ENCODE data around the gene ZNF90.
A peak's percentile ranks its signal among the peaks of the same experiment; 100 is the strongest.
"Not testable (repeated sequence)": the region's sequence is repeated elsewhere in the genome, so short reads cannot be mapped to it uniquely, and the experiment has no call there.

The ZNF90 gene

DNA sequence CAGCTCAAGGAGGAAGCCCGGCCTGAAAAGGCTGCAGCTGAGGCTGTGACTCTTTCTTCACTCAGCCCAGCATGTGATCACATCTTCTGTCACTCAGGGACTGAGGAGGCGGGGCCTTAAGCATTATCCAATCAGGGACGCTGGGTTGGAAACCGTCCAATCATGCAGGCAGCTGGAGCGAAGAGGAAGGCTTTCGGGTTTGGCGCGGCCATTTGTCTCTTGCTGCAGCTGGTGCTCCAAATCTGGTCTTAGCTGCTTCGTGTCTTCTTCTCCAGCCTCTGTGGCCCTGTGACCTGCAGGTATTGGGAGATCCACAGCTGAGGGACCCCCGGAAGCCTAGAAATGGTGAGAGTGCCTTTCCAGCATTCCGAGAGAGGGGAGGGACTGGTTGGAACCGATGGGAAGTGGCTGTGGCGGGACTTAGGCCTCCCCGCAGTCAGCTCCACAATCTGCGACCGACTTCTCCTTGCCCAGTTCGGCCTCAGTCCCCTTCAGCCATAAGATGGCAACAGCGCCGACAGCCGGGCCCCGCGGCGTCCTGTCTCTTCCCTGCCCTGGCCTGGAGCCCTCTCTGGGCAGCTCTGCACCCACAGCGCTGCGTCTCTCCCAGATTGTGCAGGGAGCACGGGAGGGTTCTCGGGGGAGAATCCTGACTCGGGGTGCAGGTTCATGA lies at the start of gene ZNF90:
ZNF90 (plus strand) TSS at position 210 of the 673 bp plus-strand sequence; CDS start at position 343, 133 bp downstream.
- DNase-seq, result no peak

DNA sequence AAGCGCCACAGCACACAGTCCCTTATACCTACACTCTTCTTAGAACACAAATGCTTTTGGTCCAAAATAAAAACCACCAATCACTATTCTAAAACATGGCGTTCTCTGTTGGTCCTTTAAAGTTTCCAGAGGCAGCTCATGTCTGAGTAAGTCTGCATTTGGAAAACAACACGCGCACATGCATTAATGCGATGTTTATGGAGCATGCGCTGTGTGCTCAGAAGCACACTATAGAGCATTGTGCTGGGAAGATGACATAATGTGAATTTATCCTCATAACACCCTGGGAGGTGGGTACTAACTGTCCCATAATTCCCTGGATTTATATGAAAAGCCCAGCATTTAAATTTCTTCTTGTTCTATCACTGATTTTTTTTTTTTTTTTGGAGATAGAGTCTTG lies 49.2 kb upstream of the ZNF90 start:
- DNase-seq, result no peak

DNA sequence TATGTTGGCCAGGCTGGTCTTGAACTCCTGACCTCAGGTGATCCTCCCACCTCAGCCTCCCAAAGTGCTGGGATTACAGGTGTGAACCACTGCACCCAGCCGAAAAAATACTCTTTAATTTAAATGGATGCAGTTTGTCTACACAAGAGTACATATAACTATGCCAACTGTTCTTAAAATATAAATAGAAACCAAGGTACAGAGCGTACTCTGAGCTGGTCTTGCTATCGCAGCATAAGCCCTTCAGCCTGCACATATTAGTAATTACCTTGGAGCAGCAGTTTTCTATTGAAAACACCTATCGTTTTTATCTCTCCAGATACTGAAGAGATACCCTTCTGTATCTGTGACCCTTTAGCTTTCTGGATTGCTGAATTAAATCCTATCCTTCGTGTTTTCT lies 41.9 kb upstream of the ZNF90 start:
- DNase-seq, result no peak

DNA sequence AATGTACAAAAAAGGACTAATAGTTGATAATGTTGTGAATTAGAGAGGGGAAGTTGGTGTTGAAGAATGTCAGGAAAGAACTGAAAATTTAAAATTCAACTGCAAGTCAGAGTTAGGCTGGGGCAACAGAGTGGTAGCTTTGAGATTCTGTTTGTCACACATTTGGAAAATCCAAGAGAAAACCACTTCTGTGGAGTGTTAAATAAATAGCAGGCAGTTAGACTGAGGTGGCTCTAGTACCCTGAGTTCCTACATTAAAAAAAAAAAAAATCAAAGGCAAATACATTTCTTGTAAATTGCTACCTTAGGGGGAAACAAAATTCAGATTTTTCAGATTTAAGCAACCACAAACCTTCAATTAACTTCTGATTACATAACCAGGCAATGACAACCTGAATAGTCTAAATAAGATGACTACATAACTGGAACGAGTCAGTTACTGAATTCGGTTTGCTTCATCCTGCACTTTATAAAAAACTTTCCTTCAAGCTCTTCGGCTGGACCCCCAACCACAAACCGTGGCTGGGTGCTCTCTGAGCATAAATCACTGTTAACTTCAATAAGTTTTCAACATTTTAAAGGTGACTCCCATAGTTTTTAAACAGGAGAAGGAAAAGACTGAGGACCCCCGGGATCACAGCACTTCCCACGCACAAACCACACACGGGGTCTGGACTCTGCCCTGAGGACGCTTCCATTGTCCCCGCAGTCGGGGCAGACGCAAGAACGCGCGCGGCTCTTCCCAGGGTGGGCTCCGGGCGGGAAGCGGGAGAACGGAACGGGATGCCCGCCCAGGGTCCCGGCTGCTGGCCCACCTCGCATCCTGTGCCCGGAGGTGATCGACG lies 39.2 kb upstream of the ZNF90 start:
- DNase-seq, result no peak

DNA sequence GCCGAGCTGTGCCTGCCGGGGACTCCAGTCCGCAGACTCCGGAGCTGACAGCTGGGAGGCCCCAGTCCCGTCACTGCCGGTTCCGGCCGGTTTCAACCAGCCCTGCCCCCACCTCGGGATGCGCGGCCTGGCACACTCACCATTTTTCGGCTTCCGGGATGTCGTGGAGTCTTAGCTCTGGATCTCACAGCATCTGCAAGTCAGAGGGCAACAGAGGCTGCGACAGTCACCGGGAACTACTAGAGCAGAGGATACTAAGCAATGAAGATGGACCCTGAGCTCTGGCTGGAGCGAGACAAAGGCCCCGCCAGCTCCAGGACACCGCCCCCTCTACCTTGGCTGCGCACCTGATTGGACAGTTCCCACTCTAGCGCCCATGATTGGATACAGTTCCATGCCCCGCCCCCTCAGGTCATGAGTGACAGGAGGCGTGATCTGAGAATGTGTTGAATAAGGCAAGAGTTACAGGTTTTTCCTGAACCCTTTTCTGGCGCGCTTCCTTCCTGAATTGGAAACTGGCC lies 38.5 kb upstream of the ZNF90 start, which contains the start of gene ZNF682:
ZNF682 (minus strand) TSS at position 303 of the 521 bp plus-strand sequence; CDS start at position 143, 160 bp downstream.
- peak; percentile 41 to 74 for DNase-seq

DNA sequence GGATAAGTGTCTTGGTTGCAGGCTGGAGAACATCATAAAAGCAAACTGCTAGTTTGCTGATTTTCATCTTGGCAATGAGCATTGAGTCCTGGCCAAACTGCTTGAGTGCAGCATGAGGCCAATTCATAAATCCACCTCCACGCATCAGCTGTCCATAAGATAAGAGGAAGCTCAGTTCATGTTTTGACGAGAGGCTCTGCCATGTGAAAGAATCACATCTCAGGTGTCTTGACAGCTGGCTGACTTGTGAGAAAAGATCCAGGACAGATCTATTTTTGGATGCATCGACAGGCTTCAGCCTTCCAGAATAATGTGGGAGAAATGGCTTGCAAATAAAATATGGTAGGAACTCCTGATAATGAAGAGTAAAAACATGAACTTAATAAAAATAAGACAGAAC lies 33.1 kb upstream of the ZNF90 start:
- DNase-seq, result no peak

DNA sequence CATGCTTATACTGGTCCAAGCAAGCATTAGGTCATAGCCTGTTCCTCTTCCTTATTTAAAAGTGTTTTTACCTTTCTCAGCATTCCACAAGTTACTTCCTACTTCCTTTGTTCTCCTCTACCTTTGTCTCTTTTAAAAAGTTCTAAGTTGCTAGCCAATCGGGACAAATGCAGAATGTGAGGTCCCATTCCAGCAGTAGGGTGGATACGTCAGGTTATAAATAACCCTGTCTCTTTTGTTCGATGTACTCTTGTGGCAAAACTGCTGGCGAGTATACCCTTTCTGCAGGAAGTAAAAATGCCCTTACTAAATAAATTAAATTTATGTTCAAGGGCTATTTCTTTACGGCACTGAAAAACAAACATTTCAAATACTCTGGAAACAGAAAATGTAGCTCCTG lies 32.1 kb upstream of the ZNF90 start:
- DNase-seq, result not testable (repeated sequence)

DNA sequence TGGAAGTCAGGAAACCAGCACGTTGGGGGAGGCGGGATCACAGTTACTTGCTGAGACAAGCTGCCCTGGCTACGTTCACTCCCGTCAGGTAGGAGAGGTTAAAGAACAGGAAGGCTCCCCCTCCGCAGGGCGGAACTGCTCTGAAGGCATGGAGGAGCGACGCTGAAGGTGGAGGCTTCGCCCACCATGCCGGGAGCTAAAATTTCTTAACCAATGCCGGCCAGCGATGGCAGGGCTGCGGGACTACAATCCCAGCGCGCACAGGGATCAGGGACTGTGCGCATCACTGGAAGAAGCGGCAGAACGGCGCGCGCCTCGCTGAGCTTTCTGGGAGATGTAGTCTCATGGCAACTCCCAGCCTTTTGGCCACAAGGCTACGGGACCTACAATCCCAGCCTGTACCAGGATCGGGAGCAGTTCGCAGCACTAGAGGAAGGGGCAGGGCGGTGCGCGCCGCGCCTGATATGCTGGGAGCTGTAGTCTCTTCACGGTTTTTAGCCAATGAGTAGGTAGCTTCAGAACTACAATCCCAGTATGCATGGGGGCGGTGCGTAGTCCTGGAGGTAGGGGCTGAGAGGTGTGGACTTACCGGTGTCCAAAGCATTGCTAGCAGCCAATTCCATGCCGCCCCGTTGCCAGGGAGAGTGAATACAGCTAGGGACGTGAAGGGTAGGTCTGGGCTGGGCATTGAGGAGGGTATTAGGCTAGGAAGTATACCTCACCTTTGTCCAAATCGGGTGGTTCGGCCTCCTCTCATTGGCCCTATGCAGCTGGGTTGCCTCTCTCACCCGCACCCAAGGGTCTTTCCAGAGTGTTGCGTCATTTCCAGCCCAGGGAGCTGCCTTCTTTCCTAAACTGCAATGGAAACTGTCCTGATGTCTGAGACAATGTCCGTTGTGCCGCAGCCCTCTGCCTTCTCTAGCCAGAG lies 25.7 kb upstream of the ZNF90 start:
- peak; percentile 88 to 98 for DNase-seq

DNA sequence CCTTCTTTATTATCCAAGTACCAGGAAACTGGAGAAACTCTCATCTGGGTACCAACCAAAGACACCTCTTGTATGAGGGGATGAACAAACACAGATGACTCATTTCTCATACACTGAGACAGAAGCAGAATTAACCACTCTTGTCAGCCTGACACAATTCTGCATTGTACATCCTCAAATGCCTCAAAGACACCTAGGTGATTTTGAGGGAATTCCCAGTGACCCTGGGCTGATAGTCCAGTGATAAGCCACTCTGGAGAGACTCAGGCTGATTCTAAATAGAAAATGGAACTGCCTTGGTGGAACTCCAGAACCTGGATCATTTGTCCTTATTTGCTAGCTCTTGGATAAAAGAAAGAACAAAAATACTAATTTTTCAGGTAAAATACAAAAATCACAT lies 19.1 kb upstream of the ZNF90 start:
- DNase-seq, result not testable (repeated sequence)

DNA sequence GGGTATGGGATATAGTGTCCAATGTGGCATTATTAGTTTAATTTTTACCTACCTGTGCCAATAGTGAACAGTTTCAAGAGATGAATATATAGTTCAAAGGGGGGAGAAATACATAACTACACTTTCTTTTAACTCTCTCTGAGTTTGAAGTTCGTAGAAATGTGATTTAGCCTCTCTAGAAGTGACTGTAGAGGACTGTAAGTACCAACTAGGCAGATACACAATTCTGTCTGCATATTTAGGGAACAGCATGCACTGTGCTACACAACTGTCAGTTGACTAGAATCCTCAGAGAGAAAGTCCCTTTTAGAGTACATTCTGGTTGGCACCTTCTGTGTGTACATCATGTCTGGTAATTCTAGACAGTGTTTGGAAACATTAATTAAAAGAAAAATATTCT lies 17.5 kb upstream of the ZNF90 start:
- DNase-seq, result no peak

DNA sequence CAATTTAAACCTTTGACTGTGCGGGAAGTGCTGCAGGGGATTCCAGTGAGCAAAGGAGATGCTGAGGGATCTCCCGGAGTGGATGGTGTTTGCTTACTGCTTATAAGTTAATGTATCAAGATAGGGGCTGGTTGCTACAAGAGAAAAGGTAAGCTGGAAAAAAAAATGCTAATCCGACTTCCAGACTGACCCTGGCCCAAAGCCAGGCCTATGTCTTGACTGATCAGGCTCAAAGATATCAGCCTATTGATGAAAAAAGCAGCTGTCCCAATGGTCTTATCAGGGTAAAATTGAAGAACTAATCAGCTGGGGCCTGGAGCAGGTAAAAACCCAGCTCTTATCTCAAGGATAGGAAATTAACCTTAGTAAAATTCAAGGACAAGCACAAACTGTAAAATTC lies 10.9 kb upstream of the ZNF90 start:
- no peak for DNase-seq

DNA sequence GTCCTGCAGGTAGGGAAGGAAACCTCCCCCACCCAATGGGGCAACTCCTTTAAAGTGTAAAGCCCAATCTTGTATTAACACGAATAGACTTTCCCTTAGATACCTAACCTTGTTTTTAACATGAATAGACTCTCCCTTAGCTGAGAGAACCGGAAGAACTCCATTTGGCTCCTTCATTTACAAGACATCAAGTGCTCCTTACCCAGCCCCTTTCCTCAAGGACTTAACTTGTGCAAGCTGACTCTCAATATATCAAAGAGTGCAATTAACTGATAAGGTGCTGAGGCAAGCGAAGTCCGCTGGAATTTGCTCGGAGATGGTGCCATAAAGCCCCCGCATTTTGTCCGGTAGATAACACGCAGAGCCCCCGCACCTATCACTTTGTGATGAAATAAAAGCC lies 9.9 kb upstream of the ZNF90 start:
- no peak for DNase-seq

DNA sequence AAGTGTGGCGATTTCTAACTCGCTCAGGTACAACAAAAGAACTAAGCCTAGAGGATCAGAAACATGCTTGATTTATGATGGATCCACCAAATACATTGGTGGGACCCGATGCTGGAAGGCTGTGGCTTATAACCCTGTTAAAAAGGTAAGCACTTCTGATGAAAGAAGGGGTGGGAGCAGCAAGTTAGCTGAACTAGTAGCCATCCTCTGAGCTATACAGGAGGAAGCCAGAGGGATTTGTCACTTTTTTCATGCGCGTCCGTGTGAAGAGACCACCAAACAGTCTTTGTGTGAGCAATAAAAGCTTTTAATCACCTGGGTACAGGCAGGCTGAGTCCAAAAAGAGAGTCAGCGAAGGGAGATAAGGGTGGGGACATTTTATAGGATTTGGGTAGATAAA lies 9.2 kb upstream of the ZNF90 start:
- not testable (repeated sequence) for DNase-seq

DNA sequence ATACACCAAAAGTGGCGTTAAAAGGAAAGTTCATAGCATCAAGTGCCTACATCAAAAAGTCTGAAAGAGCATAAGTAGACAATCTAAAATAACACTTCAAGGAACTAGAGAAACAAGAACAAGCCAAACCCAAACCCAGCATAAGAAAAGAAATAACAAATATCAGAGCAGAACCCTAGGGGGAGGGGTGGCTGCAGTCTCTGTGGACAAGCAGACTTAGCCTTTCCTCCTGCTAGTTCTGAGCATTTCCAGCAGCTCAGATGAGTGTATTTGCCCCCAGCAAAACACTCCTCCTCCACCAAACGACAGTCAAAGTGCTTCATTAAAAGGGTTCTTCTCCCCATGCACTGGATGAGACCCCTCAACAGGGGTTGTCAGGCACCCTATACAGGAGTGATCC lies 7.1 kb upstream of the ZNF90 start:
- no peak for DNase-seq

DNA sequence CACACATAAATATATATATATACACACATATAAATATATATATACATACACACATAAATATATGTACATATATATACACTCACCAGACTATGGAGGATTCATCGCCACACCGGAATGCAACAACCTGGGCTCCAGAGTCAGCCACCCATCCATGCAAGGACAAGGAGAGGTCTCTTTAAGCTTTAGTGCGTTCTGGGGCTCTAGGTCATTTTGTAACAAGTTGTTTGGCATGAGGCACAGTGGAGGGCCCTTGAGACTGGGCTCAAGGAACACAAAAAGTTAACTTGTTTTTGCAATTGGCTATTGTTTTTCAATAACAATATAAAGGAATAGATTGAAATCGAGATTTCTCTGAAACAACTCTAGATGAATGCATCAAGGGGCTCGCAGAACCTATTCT lies 4.9 kb upstream of the ZNF90 start:
- no peak for DNase-seq

DNA sequence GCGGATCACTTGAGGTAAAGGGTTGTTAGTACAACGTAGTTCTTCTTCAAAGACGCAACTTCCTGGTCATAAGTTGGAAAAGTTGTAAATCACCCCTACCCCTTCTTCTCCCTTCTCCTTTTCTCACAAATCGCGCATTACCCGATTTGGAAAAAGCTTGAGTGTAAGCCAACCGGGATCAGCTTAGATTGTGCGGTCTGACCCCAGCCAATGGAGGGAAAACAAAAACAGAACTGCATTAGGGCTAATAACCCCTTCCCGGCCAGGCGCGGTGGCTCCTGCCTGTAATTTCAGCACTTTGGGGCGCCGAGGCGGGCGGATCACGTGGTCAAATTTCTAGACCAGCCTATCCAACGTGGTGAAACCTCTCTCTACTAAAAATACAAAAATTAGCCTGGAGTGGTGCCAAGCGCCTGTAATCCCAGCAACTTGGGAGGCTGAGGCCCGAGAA lies 806 bp downstream of the ZNF90 start:
- no peak for DNase-seq

DNA sequence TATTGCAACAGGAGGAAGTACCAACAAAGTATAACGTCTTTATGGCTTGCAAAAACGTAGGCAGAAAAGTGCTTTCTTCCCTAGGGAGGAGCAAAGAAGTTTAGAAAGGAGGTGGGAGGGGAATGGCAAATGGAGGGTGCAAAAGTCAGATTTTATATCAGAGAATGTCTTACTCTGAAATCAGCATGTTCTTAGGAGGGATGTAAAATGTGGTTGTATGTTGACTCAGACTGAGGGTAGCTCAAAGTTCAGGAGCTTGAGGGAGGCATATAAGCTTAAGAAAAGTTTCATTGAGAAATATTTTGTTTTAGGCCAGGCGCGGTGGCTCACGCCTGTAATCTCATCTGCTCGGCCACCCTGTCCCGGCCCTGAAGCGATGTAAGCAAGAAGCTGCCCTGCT lies 1.7 kb downstream of the ZNF90 start:
- DNase-seq, result no peak

DNA sequence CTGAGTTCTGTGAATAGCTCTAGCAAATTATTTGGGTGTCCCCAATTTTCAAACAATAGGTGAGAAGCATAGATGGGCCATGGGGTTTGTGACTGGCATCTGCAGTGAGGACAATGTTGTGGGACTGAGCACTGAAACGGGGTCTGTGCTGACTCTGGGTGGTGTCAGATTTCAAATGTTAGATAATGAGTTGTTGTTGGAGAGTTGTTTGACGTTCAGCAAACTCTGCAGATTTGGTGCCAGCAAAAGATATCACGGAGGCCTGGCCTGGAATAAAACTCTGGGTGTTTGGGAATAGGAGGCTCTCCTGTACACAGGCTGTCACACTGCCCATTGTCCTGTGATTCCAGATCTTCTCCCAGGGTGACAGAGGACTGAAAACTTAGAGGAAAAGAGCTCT lies 2.9 kb downstream of the ZNF90 start:
- no peak for DNase-seq

DNA sequence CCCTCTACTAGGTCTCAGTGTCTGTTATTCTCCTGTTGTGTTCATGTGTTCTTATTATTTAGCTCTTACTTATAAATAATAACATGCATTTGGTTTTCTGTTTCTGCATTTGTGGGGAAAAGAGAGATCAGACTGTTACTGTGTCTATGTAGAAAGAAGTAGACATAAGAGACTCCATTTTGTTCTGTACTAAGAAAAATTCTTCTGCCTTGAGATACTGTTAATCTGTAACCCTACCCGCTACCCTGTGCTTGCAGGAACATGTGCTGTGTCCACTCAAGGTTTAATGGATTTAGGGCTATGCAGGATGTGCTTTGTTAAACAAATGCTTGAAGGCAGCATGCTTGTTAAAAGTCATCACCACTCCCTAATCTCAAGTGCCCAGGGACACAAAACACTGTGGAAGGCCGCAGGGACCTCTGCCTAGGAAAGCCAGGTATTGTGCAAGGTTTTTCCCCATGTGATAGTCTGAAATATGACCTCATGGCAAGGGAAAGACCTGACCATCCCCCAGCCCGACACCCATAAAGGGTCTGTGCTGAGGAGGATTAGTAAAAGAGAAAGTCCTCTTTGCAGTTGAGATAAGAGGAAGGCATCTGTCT lies 4.5 kb downstream of the ZNF90 start:
- not testable (repeated sequence) for DNase-seq

DNA sequence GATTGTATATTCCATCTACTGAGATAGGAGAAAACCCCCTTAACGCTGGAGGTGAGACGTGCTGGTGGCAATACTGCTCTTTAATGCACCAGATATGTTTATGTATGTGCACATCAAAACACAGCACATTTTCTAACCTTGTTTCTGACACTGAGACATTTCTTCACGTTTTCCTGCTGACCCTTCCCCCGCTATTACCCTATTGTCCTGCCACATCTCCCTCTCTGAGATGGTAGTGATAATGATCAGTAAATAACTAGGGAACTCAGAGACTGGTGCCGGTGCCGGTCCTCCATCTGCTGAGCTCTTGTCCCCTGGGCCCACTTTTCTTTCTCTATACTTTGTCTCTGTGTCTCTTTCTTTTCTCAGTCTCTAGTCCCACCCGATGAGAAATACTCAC lies 5.1 kb downstream of the ZNF90 start:
- DNase-seq, result not testable (repeated sequence)

DNA sequence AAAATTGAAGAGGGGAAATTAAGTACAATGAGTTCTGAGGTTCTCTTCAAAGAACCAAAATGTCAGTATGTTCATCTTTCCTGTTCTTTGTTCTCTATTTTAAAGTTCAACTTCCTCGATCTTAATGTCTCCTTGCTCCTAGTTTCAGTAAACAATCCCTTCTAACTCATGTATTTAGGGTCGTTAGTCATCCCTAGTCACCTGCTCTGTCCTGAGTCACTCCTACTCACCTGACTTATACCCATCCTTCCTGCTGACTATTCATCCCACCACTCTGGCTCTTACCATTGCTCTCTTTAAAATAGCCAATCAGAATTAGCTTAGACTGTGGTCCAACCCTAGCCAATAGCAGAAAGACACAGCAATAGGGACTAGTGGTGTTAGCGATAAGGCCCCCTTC lies 24.3 kb downstream of the ZNF90 start:
- DNase-seq, result no peak

DNA sequence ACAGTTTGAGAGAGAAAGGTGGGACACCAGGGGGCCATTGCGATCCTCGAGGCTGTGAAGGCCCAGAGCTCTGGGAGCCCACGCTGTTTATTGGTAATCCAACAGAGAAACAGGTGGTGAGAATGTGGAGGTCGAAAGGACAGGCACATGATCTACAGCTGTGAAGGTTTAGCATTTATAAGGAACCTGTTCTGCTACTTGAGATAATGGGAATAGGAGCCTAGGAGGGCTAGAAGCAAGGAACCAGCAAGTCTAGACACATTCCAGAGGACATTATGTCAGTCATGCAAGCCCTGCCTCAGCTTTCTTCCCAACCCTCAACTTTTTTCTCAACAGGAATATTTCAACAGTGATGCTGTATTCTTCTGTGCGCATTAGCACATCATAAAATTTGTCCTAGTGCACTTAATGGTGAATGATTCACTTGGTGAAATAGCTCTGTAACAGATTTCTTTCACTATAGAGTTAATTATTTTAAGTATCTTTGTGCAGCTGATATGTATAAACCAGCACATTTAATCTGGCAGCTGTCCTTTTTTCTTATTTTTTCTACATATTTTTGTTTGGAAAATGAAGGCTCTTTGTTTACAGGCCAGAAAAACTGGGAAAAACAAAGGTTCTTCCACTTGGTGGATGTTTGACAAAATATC lies 25.4 kb downstream of the ZNF90 start:
- no peak for DNase-seq

All from SW 1271 (cell line).